ENCODE measurements around the gene KIAA1755.

DNA sequence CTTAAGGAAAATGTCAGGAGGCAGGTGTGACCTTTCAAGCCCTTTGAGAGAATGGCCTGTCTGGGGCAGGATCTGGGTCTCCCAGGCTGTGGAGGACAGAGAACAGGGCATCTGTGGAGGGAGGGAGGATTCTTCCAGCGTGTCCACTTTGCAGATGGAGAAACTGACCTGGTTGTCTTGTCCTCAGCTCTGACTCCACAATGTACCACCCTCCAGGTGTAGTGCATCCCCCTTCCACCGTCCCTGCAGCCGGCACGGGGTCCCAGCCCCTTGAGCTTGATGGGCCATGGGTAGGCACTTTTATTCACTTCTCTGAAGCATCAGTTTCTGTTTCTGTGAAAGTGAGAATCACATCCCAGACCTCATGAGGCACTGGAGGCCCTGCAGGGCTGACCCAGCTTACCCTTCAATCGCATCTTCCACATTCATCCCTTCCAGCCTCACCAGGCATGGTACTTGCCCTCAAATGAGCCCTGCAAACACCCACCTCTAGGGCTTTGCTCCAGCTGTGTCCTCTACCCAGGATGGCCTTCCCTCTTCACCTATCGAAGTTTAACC is 90.8 kb downstream of the KIAA1755 start:
- TF ChIP-seq, protein P1, sequence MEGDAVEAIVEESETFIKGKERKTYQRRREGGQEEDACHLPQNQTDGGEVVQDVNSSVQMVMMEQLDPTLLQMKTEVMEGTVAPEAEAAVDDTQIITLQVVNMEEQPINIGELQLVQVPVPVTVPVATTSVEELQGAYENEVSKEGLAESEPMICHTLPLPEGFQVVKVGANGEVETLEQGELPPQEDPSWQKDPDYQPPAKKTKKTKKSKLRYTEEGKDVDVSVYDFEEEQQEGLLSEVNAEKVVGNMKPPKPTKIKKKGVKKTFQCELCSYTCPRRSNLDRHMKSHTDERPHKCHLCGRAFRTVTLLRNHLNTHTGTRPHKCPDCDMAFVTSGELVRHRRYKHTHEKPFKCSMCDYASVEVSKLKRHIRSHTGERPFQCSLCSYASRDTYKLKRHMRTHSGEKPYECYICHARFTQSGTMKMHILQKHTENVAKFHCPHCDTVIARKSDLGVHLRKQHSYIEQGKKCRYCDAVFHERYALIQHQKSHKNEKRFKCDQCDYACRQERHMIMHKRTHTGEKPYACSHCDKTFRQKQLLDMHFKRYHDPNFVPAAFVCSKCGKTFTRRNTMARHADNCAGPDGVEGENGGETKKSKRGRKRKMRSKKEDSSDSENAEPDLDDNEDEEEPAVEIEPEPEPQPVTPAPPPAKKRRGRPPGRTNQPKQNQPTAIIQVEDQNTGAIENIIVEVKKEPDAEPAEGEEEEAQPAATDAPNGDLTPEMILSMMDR (IDR thresholded peaks at IDR 0.05) = no peak
- TF ChIP-seq POLR2A (IDR thresholded peaks at IDR 0.05) = no peak
